KMS-11 (cell line): ENCODE data around the gene PTPRN2.

Experiments used
- H2AFZ ChIP-seq: fragments of 200-600 bp; sonication (generic); 2 replicates; pipeline ENCODE4 v1.6.1; 2016; ENCODE audit warnings: antibody characterized with exemption, mixed run types, low read depth
- H3K27ac ChIP-seq: fragments of 200-600 bp; sonication (generic); 2 replicates; pipeline ENCODE4 v1.6.1; 2016; ENCODE audit warnings: mild to moderate bottlenecking, mixed run types
- H3K27me3 ChIP-seq: fragments of 200-600 bp; sonication (generic); 2 replicates; pipeline ENCODE4 v1.6.1; 2017; ENCODE audit warnings: mild to moderate bottlenecking, low read depth, mixed run types, moderate library complexity; ENCODE audit not compliant: insufficient read depth
- H3K36me3 ChIP-seq: fragments of 200-600 bp; sonication (generic); 2 replicates; pipeline ENCODE4 v1.6.1; 2017; ENCODE audit warnings: mild to moderate bottlenecking, mixed run types; ENCODE audit not compliant: insufficient read depth
- H3K4me1 ChIP-seq: fragments of 200-600 bp; sonication (generic); 2 replicates; pipeline ENCODE4 v1.6.1; 2016; ENCODE audit warnings: mild to moderate bottlenecking, low read depth, mixed run types; ENCODE audit not compliant: poor library complexity, severe bottlenecking
- H3K4me2 ChIP-seq: fragments of 200-600 bp; sonication (generic); 2 replicates; pipeline ENCODE4 v1.7.0; 2016; ENCODE audit warnings: mild to moderate bottlenecking, mixed run types
- H3K4me3 ChIP-seq: fragments of 200-600 bp; sonication (generic); IDR thresholded peaks from 2 replicates; pipeline ENCODE4 v1.6.1; 2017; ENCODE audit warnings: low read depth, low read length, mixed read lengths; ENCODE audit not compliant: insufficient read depth
- H3K79me2 ChIP-seq: fragments of 200-600 bp; sonication (generic); 2 replicates; pipeline ENCODE4 v1.6.1; 2016; ENCODE audit warnings: low read depth, mixed run types; ENCODE audit not compliant: insufficient read depth
- H3K9ac ChIP-seq: fragments of 200-600 bp; sonication (generic); 2 replicates; pipeline ENCODE4 v1.6.1; 2016; ENCODE audit warnings: mild to moderate bottlenecking, mixed run types
- H4K20me1 ChIP-seq: fragments of 200-600 bp; sonication (generic); 2 replicates; pipeline ENCODE4 v1.6.1; 2016; ENCODE audit warnings: mild to moderate bottlenecking, mixed run types; ENCODE audit not compliant: insufficient read depth
- CTCF ChIP-seq: fragments of 200-600 bp; sonication (generic); conservative IDR thresholded peaks from 2 replicates; pipeline ENCODE4 v1.6.1; 2017; ENCODE audit warnings: low read depth, mild to moderate bottlenecking, antibody characterized with exemption, low read length, moderate library complexity, mixed read lengths

PTPRN2 gene

GRCh38 chr7:157773361-157773760 is 814.3 kb downstream of the PTPRN2 start:
- H2AFZ ChIP-seq: no peak overlapping the region
- no peaks in the 10 kb centered on the region for H3K79me2 ChIP-seq
- H3K4me1 ChIP-seq: no peaks in the 10 kb centered on the region
- H3K27ac ChIP-seq: no peak overlapping the region
- no peaks in the 10 kb centered on the region for H4K20me1 ChIP-seq
- no peak for TF ChIP-seq CTCF
- H3K27me3 ChIP-seq: peaks cover 20% of the 10 kb centered on the region; the same call in 1 of the 2 replicates
- H3K4me3 ChIP-seq: no peak overlapping the region
- no peak overlapping the region for H3K4me2 ChIP-seq
- H3K36me3 ChIP-seq: no peaks in the 10 kb centered on the region
- no peak overlapping the region for H3K9ac ChIP-seq

- H3K9ac ChIP-seq: no peak overlapping the region
- no peaks in the 10 kb centered on the region for H3K36me3 ChIP-seq
- no peak overlapping the region for H2AFZ ChIP-seq
- no peak for TF ChIP-seq CTCF
- no peaks in the 10 kb centered on the region for H3K4me1 ChIP-seq
- no peaks in the 10 kb centered on the region for H3K79me2 ChIP-seq
- no peak overlapping the region for H3K27ac ChIP-seq
- no peak overlapping the region for H3K4me2 ChIP-seq
- H4K20me1 ChIP-seq: no peaks in the 10 kb centered on the region
- H3K4me3 ChIP-seq: no peak overlapping the region
- H3K27me3 ChIP-seq: peaks cover 20% of the 10 kb centered on the region; the same call in 1 of the 2 replicates
These were observed 815.0 kb downstream of the PTPRN2 start for GRCh38 chr7:157772486-157773130.

GRCh38 chr7:157771689-157772088 is 815.9 kb downstream of the PTPRN2 start:
- Histone ChIP-seq H3K27me3 (peaks cover 20% of the 10 kb centered on the region; the same call in 1 of the 2 replicates), H3K9ac (no peak overlapping the region), H3K36me3 (no peaks in the 10 kb centered on the region), H3K27ac (no peak overlapping the region), H3K79me2 (no peaks in the 10 kb centered on the region), H3K4me1 (no peaks in the 10 kb centered on the region), H4K20me1 (no peaks in the 10 kb centered on the region), H2AFZ (no peak overlapping the region), H3K4me2 (no peak overlapping the region), H3K4me3 (no peak overlapping the region)
- TF ChIP-seq CTCF: no peak

GRCh38 chr7:157770716-157771320 is 816.8 kb downstream of the PTPRN2 start:
- H3K4me3 ChIP-seq: no peak overlapping the region
- no peak overlapping the region for H2AFZ ChIP-seq
- H3K9ac ChIP-seq: no peak overlapping the region
- no peaks in the 10 kb centered on the region for H4K20me1 ChIP-seq
- no peaks in the 10 kb centered on the region for H3K36me3 ChIP-seq
- no peak for TF ChIP-seq CTCF
- H3K4me1 ChIP-seq: no peaks in the 10 kb centered on the region
- H3K79me2 ChIP-seq: no peaks in the 10 kb centered on the region
- no peak overlapping the region for H3K27ac ChIP-seq
- H3K27me3 ChIP-seq: peaks cover 20% of the 10 kb centered on the region; the same call in 1 of the 2 replicates
- H3K4me2 ChIP-seq: no peak overlapping the region
